Activated effector memory CD4-positive, alpha-beta T cell treated with anti-CD3 and anti-CD28 coated beads, Interleukin-2, amount 50 U/mL, for 16 hours (primary cell): ENCODE results near the gene CDHR1.

Experiments used
- DNase-seq: peaks from one replicate; pipeline ENCODE4 v3.0.0-alpha.2; 2020

CDHR1 gene

DNA sequence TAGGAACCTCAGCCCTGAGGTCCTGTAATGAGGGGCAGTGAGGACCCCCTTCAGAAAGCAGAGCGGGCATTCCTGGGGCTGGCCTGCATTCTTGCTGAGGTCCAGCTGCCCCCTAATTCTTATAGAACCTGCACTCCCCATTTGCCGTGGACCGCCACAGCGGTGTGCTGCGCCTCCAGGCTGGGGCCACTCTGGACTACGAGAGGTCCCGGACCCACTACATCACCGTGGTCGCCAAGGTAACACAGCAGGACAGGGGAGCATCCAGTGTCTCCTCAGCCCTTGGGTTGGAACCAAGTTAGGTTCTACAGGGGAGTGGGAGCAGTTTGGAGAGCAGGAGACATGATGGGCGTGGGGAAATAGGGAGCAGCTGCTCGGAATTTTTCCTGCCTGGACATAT is 7.3 kb downstream of the CDHR1 start:
- no peak for DNase-seq

DNA sequence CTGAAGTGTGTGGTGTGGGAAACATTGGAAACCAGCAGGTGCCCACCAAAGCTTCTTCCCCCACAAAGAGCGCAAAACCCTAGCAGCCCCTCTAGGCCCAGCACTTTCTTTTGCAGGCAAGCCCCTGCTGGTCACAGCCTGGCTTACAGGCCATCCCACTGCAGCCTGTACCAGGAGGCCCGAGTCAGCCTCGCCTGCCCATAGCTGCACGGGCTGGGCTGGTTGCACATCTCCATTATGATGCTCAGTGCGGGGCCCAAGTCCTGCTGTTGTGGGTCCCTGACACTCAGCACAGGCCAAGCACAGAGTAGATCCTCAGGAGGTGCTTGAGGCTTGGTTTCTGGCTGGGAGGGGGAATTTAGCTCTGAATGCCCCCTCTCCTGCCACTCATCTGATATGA is 8.0 kb downstream of the CDHR1 start:
- no peak for DNase-seq

DNA sequence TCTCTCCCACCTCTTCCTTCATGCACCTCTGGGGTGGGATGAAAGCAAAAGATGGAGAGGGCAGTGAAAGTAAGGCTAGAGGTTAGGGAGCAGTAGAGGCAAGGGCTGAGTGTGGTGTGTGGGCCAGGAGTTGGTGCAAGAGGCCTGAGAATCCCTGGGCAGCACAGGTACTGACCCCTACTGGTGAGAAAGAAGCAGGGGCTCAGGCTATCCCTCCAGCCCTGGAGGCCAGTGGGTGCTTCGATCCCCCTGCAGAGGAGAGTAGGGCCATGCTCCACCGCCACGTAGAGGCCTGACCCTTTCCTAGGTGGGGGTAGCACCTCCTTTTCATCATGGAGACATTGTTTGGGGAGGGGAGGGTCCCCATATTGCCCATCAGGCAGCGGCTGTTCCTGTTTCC is 9.8 kb downstream of the CDHR1 start:
- no peak for DNase-seq

DNA sequence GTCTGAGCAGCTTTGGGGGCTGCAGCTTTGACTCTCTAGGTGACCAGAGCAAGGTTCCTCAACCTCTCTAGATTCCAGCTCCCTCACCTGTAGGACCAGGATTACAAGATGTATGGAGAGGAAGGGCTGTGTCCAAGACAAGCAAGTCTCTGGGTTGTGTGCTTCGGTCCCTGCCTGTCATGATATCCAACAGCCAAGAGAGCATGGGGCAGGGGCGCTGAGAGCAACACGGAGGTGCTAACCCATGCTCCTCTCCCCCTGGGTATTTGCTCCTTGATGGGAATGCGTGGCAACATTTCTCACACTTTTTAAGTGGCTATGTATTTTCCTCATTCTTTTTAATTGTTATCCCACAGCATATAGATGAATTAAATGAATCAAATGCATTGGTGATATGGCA is 10.3 kb downstream of the CDHR1 start:
- DNase-seq, result peak; percentile 55

DNA sequence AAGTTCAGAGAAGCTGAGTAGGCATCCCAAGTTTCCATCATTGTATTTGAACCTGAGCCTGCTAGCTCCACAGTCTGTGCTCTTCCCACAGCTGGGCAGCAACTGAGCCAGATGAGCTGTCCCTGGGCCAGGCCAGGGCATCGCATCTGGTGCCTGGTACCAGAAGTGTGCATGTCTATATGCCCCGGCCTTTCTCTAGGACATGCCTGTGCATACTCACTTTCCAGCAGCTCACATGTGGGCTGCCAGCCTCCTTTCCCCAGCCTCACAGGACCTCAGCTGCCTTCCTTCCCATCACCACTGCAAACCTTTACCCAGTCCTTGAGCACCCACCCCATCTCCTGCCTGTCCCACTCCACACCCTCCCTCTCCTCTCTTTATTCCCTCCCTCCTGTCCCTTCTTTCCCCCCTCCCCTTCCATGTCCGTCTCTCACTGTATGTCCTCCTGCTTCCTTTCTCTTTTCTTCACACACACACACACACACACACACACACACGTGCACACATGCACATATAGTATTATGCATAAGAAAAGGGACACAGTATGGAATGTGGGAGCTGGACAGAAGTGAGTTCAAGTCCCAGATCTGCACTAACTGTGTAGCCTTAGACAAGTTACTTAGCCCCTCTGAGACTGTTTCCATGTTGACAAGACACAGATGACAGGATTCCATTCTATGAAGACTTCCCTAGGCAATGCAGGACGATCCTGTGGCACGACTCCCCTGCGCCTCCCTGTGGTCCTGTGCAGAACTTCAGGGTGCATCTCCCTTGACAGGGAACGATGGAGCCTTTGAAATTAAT is 10.9 kb downstream of the CDHR1 start:
- DNase-seq, result peak; percentile 79

DNA sequence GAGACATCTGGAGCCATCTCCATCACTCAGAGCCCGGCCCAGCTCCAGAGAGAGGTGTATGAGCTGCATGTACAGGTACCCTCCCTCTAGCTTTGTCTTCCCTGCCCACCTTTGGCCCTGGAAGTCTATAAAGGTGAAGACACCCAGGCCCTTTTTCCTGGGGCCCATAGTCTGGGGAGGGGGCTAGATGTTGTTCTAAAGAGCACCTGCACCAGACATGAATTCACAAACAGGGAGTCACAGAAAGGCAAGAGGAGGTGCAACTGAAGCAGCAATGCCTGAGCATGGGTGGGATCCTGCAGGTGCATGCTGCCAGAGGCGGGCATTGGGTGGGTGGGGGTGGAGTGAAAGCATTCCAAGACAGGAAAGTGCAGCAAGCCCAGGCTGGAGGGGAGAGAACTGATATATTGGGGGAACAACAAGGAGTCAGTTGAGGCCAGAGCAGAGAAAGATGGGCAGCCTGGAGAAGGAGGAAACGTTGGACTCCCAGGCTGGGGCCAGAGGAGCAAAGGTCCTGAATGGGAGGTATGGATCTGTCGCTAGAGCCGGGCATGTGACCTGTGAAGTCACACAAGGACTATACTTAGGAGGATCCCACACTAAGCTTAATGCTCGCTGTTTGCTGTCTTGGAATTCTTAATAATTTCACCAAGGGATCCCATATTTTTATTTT is 11.7 kb downstream of the CDHR1 start:
- no peak for DNase-seq

DNA sequence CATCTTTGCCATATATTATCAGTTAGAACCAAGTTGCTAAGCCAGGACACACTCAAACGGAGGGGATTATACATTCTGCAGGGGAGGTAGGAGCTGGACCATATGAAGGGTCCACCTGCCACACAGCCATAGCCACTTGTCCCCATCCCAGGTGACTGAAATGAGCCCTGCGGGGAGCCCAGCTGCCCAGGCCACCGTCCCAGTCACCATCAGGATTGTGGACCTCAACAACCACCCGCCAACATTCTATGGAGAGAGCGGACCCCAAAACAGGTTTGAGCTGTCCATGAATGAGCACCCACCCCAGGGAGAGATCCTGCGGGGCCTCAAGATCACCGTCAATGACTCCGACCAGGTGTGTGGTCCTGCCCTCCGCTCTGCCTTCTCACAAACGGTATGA is 13.7 kb downstream of the CDHR1 start:
- peak; percentile 45 for DNase-seq

DNA sequence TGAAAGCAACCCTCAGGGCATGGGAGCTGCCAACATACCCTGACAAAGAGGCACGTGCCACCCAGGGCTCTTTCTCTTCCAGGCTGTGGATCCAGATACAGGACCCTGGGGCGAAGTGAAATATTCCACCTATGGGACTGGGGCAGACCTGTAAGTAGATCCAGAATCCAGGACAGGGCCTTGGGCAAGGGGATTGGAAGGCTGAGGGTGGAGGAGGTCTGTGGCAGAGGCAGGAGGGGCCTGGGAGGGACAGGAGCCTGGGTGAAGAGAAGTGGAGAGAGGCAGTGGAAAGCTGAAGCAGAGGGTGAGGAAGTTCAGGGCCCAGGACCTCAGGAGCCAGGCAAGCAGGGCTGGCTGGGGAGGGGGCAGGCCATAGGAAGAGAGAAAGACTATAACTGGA is 17.2 kb downstream of the CDHR1 start:
- no peak for DNase-seq

DNA sequence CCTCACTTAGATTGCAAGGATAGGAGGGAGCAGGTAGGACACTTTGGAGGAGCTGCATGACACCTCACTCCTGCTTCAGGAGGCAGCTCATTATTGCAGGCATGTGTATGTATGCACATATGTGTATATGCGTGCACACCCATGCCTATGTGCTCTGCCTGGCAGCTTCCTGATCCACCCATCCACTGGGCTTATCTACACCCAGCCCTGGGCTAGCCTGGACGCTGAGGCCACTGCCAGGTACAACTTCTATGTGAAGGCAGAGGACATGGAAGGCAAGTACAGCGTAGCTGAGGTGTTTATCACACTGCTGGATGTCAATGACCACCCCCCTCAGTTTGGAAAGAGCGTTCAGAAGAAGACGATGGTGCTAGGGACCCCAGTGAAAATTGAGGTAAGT is 17.7 kb downstream of the CDHR1 start:
- DNase-seq, result no peak

DNA sequence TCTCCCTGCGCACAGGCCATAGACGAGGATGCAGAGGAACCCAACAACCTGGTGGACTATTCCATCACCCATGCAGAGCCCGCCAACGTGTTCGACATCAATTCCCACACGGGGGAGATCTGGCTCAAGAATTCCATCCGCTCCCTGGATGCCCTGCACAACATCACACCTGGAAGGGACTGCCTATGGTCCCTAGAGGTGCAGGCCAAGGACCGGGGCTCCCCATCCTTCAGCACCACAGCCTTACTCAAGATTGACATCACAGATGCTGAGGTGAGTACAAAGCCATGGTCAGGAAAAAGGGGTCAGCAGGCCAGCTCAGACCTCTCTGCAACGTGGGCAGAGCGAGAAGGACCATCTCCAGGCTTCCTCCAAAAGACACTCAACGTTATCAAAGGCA is 18.7 kb downstream of the CDHR1 start:
- DNase-seq, result no peak

DNA sequence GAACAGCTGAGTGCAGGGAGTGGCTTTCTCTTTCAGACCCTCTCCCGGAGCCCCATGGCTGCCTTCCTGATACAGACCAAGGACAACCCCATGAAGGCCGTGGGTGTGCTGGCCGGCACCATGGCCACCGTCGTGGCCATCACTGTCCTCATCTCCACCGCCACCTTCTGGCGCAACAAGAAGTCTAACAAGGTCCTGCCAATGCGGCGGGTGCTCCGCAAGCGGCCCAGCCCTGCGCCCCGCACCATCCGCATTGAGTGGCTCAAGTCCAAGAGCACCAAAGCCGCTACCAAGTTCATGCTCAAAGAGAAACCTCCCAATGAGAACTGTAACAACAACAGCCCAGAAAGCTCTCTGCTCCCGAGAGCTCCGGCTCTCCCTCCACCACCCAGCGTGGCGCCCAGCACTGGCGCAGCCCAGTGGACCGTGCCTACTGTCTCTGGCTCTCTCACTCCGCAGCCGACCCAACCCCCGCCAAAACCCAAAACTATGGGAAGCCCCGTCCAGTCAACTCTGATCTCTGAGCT is 19.8 kb downstream of the CDHR1 start:
- DNase-seq, result no peak

DNA sequence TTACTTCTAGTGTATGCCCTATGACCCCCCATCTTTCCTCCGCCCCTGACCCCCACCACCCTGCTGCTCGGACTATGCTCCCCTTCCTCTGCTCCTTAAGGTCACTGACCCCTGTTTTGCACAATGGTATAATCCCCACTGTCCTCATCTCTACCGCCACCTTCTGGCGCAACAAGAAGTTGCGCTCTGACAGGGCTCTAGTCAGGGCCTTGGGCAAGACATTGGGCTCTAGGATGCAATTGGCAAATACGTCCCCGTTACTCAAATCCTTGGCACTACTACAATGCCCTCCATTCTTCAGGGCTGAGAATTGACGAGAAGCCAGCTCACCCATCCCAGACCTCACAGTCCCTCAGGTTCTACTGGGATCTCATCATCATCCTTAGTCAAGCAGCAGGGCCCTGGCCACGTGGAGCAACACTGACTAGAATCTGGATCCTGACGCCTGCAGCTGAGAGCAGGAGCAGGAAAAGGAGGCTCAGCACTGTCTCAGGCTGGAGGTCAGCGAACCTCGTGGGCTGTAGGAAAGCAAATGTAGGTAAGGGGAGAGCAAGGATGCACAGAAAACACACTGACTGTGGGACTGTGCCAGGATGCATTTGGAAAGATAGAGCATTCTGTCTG is 20.4 kb downstream of the CDHR1 start:
- no peak for DNase-seq

DNA sequence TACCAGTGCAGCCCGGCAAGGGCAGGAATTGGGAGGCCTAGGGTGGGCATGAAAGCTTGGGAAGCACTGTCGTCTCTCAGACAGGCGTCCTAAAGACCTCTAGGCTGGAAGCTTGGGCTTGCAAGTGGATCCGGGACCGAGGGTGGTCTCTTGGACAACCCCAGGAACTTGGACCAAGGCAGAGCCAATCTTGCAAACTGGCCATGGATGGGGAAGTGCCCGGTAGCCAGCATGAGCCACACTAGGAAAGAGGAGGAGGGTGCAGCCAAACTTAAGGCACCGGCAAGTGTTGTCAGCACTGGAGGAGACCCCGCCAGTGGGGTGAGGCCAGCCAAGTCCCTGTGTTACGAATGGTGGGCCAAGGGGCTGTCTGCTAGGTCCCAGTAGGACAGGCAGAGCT is 22.5 kb downstream of the CDHR1 start:
- no peak for DNase-seq

DNA sequence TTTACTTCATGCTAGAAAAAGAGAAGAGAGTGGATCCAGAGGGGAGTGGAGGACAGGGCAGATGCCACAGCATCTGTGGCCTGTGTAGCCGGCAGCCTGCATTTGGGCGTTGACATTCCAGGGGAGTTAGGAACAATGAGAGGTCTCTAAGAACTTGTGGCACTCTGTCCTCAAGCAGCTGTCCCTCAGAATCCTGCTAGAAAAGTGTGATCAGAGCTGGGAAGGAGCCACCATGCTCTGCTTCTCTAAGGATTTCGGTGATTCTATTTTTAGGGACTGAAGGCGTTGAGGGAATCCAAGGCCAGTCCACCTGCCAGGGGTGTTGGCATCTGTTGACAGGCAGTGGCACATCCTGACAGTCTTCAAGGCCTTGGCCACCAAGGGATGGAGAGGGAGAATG is 23.4 kb downstream of the CDHR1 start:
- DNase-seq, result no peak

DNA sequence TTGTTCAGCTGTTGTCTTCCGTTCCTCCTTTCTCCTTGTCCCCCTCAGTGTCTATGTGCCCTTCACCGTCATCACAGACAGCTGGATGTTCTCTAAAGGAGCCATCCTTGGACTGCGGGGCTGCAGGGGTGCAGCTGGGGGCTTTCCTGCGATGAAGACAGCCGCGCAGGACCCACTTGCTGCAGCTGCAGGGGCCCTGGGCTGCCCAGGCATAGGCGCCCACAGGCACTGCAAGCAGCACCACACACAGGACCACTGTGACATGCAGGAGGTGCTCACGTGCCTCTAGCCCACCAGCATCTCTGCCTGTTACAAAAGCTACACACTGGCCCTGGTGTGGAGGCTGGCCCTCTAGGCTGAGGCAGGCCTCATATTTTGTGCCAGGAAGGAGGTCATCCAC is 27.6 kb downstream of the CDHR1 start:
- DNase-seq, result no peak

DNA sequence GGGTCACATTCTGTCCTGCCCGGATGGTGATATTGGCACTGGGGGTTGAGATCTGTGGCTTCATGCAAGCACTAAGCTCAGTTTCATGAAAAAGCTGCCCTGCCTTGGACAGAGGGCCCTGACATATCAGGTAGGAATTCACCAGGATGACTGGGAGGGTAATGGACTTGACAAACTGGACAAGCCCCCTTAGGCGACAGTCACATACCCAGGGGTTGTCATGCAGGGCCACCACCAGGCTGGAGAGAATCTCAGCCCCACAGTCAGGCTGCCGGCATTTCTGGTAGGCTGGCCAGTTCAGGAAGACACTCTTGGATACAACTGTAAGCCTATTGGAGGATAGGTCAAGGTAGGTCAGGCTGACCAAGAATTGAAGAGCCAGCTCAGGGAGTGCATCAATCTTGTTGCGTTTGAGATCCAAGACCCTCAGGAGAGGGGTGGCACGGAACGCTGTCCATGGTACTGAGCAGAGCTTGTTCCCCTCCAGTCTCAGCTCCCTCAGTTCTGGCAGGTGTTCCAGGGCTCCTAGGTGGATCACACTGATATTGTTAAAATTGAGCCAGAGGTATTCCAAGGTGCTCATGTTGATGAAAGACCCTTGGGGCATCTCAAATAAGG is 30.2 kb downstream of the CDHR1 start:
- DNase-seq, result no peak

DNA sequence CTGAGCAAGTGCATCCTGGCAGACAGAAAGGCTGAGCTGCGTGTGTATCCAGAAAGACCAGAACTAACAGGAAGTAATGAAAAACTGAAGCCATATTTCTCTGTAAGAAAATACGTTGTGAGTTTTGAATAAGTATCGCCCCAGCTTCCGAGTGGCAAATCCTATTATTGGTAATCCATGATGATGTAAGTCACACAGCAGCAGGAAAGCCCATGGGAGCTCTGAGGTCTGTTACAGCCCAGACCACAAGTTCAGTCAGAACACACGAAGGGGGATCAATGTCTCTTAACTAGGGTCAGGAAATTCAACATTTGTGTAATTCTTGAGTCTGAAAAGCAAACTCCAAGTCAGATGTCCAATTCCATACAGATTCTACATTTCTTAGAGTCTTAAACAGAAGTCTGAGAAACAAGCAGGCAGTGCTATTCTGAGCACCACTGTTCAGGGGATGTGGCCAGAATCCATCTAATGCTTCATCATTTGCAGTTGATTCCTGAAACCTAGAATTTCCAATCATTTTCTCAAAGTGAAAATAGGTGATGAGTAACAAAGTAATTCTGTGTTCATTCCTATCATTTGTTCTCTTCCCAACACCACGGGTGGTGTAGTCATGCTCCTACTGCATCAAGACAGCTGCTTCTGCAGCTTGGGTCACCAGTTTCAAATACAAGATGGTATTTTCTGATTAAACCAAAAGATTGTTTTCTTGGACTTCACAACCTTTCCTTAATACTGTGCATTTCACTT is 31.3 kb downstream of the CDHR1 start, which contains the start of gene LRIT2:
TSS of gene LRIT2 (minus strand) at position 118 of the 747 bp plus-strand sequence. CDS start at position 94, 24 bp downstream.
- no peak for DNase-seq

DNA sequence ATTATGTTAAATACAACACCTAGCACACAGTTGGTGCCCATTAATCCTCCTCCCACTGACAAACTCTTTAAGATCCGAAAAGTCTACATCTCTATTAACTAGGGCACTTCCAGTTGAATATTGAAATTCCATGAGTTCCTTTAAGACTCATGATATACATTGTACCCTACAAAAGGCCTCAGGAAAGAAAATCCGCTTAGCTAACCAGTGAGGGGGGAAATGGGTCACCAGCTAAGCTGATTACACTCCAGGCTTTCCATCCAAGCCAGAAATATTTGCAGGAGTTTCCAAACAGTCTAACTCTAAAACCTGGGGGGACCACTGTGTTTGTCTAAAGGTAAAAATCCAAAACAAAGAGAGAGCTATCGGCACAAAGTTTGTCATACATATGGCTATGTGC is 32.3 kb downstream of the CDHR1 start:
- DNase-seq, result no peak

DNA sequence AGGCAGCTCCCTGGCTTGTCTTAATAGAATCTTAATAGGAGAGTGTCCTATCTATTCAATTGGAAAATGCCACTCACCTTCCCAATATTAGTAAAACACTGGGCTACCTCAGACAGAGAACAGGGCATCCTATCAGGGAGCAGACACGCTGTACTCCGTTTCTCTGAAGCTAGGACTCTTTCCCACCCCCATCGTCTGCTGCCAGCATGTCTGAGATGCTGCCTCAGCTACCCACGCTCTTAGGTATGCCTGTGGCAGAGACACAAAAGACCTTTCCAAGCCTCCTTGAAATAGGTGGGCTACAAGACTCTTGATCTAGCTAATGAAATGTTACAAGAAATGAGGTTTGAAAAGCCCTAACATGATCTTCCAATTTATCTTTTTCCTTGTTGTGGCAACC is 33.5 kb downstream of the CDHR1 start:
- no peak for DNase-seq

DNA sequence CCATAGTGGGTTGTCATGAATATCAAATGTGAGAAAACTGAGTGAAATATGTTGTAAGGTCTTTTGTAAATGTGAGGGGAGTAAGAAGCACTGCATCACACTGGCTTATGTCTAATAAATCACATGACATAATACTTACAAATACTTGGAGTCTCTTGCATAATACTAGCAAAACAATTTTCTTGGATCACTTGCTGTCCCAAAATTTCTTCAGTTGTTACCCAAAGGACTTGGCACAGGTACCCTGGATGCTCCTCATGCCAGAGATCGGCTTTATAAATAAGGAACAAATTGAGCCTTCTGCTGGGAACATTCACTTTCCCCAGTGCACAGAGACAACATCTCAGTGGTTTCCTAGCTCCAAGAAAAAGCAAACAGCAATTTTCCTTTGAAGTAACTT is 36.0 kb downstream of the CDHR1 start:
- no peak for DNase-seq

DNA sequence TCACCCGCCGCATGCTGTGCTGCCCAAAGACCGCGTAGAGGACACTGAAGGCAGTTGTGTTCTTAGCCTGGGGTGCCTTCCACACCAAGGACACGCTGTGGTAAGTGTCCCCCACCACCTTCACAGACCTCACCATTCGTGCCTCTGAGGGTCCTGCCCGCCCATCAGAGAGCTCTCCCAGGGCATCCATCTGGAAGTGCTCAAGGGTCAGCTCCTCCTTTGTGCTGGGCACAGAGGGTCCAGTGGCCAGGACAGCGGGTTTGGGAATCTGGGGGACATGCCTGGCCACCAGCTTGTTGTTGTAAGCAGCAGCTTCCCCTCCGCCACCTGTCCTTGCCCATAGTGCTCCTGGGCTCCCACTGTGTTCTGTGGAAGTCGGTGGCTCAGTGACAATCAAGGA is 38.0 kb downstream of the CDHR1 start:
- no peak for DNase-seq

DNA sequence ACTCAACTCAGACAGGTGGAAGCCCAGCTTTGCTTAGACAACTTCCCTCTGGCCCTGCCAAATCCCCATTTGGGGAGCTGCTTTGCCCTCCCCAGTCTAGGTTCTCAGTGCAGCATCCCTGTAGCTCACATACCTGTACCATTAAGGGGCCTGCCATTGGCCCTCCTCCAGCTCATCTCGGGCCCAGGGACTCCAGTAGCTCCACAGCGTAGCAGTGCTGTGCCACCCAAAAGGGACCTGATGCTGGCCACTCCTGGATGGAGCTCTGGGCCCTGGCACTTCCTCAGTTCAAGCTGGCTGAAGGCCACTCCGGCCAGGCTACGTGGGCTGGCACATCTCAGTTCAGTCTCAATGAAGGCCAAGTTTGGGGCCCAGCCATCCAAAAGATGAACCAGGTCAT is 39.6 kb downstream of the CDHR1 start:
- DNase-seq, result no peak

DNA sequence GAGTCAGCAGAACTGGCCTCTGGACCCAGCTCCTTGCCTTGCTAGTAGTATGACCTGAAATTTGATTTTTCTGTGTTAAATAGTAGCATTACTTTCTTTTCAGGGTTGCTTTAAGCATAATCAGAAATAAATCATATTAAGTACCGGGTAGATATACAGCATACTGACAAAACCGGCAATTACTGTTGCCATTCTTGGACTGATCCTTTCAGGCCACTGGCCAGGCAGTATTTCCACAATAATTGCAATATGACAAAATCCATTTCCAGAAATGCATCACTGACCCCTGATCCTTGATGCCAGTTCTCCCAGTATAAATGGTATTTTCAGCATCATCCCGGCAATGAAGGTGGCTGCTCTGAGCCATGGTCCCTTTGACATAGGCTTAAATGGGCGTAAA is 40.1 kb downstream of the CDHR1 start:
- DNase-seq, result no peak
